WTC11 (cell line): Measurements from ENCODE around the gene NECTIN3. TPM values are rescaled to one million over a fixed set of nuclear protein-coding genes. Genes with fewer than 3 reads are reported as not detected.

Experiments used
- ATAC-seq: fragments of 200-7000 bp; cut with Tn5 transposase; 2 replicates; pipeline ENCODE4 v1.10.0; 2021; ENCODE audit warnings: mild to moderate bottlenecking, moderate library complexity
- CTCF ChIA-PET: fragments of 300-600 bp; sonication (Branson Sonifier 250); formaldehyde crosslinking; loops from one replicate; lab custom pipeline; 2021; ENCODE audit warnings: antibody characterized with exemption; lab: Charles Lee
- POLR2A ChIA-PET: fragments of 350-600 bp; sonication (Branson Sonifier 250); formaldehyde crosslinking; loops from one replicate; lab custom pipeline; 2021; ENCODE audit warnings: antibody characterized with exemption; lab: Charles Lee
- DNase-seq: peaks from one replicate; pipeline ENCODE4 v3.0.0; 2021; ENCODE audit warnings: low spot score
- H3K27ac Mint-ChIP-seq: 2 replicates; pipeline ENCODE4 v1.8.0; 2021; ENCODE audit warnings: mixed read lengths
- H3K27me3 Mint-ChIP-seq: 2 replicates; pipeline ENCODE4 v1.8.0; 2021; ENCODE audit warnings: low read depth, mild to moderate bottlenecking, moderate library complexity, mixed read lengths
- H3K36me3 Mint-ChIP-seq: 2 replicates; pipeline ENCODE4 v1.8.0; 2021; ENCODE audit warnings: mixed read lengths
- H3K4me1 Mint-ChIP-seq: 2 replicates; pipeline ENCODE4 v1.8.0; 2022; ENCODE audit warnings: mixed read lengths
- H3K4me3 Mint-ChIP-seq: 2 replicates; pipeline ENCODE4 v1.8.0; 2021; ENCODE audit warnings: mild to moderate bottlenecking, moderate library complexity, mixed read lengths
- H3K9me3 Mint-ChIP-seq: 2 replicates; pipeline ENCODE4 v1.8.0; 2021; ENCODE audit warnings: mixed read lengths
- CREM ChIP-seq: sonication (generic); formaldehyde crosslinking; IDR thresholded peaks from 2 replicates; pipeline ENCODE4 v1.8.1; 2022; ENCODE audit warnings: mild to moderate bottlenecking, missing genetic modification reagents, moderate library complexity
- EMX1 ChIP-seq: fragments of 250-450 bp; sonication (Bioruptor Pico); IDR thresholded peaks from 2 replicates; pipeline ENCODE4 v1.8.0; 2021; ENCODE audit warnings: mild to moderate bottlenecking
- HMGA2 ChIP-seq: fragments of 250-450 bp; sonication (Bioruptor Pico); IDR thresholded peaks from 2 replicates; pipeline ENCODE4 v1.4.0; 2021; ENCODE audit warnings: mild to moderate bottlenecking, moderate library complexity
- JUN ChIP-seq: sonication (generic); formaldehyde crosslinking; IDR thresholded peaks from 2 replicates; pipeline ENCODE4 v1.8.0; 2023; ENCODE audit warnings: mild to moderate bottlenecking, missing genetic modification reagents
- MXD4 ChIP-seq: fragments of 250-450 bp; sonication (Bioruptor Pico); IDR thresholded peaks from 2 replicates; pipeline ENCODE4 v1.8.0; 2021; ENCODE audit warnings: mild to moderate bottlenecking, moderate library complexity, borderline replicate concordance
- NR2C2 ChIP-seq: sonication (generic); formaldehyde crosslinking; IDR thresholded peaks from 2 replicates; pipeline ENCODE4 v1.8.0; 2022; ENCODE audit warnings: mild to moderate bottlenecking, missing genetic modification reagents
- PRRX2 ChIP-seq: fragments of 250-450 bp; sonication (Bioruptor Pico); IDR thresholded peaks from 2 replicates; pipeline ENCODE4 v1.8.0; 2021; ENCODE audit warnings: mild to moderate bottlenecking
- TP53 ChIP-seq: sonication (generic); formaldehyde crosslinking; IDR thresholded peaks from 2 replicates; pipeline ENCODE4 v1.8.1; 2023; ENCODE audit warnings: mild to moderate bottlenecking, missing genetic modification reagents
- ZNF121 ChIP-seq: sonication (generic); formaldehyde crosslinking; IDR thresholded peaks from 2 replicates; pipeline ENCODE4 v1.8.0; 2023; ENCODE audit warnings: missing genetic modification reagents
- ZNF263 ChIP-seq: sonication (generic); formaldehyde crosslinking; IDR thresholded peaks from 2 replicates; pipeline ENCODE4 v1.8.1; 2022; ENCODE audit warnings: low read depth, mild to moderate bottlenecking, moderate library complexity, missing genetic modification reagents
- ZNF423 ChIP-seq: fragments of 250-450 bp; sonication (Bioruptor Pico); IDR thresholded peaks from 2 replicates; pipeline ENCODE4 v2.1.2; 2022; ENCODE audit warnings: mild to moderate bottlenecking, moderate library complexity
- total RNA-seq: library from RNA; stranded (reverse); gene quantifications from 3 replicates; pipeline ENCODE4 v1.2.3, GENCODE V29; 2021
- TF ChIP-seq, protein P1 (sequence below): sonication (generic); formaldehyde crosslinking; IDR thresholded peaks from 2 replicates; pipeline ENCODE4 v1.8.1; 2022; ENCODE audit warnings: mild to moderate bottlenecking, moderate library complexity, missing genetic modification reagents
- TF ChIP-seq, protein P2 (sequence below): sonication (generic); formaldehyde crosslinking; IDR thresholded peaks from 2 replicates; pipeline ENCODE4 v1.8.1; 2022; ENCODE audit warnings: low read depth, mild to moderate bottlenecking, moderate library complexity, missing genetic modification reagents, borderline replicate concordance
- TF ChIP-seq, protein P3 (sequence below): sonication (generic); formaldehyde crosslinking; IDR thresholded peaks from 2 replicates; pipeline ENCODE4 v1.8.1; 2022; ENCODE audit warnings: mild to moderate bottlenecking, missing genetic modification reagents, moderate library complexity, borderline replicate concordance
- TF ChIP-seq, protein P4 (sequence below): fragments of 250-450 bp; sonication (Bioruptor Pico); IDR thresholded peaks from 2 replicates; pipeline ENCODE4 v1.9.0; 2021; ENCODE audit warnings: mild to moderate bottlenecking
- TF ChIP-seq, protein P5 (sequence below): fragments of 250-450 bp; sonication (Bioruptor Pico); IDR thresholded peaks from 2 replicates; pipeline ENCODE4 v2.1.2; 2022; ENCODE audit warnings: mild to moderate bottlenecking, moderate library complexity
- TF ChIP-seq, protein P6 (sequence below): sonication (generic); formaldehyde crosslinking; conservative IDR thresholded peaks from 2 replicates; pipeline ENCODE4 v1.8.1; 2023; ENCODE audit warnings: mild to moderate bottlenecking, low read depth, missing genetic modification reagents, moderate library complexity
- TF ChIP-seq, protein P7 (sequence below): sonication (generic); formaldehyde crosslinking; IDR thresholded peaks from 2 replicates; pipeline ENCODE4 v1.8.0; 2022; ENCODE audit warnings: mild to moderate bottlenecking, missing genetic modification reagents
- TF ChIP-seq, protein P8 (sequence below): sonication (generic); formaldehyde crosslinking; IDR thresholded peaks from 2 replicates; pipeline ENCODE4 v1.8.0; 2023; ENCODE audit warnings: mild to moderate bottlenecking, missing genetic modification reagents
- TF ChIP-seq, protein P9 (sequence below): sonication (generic); formaldehyde crosslinking; IDR thresholded peaks from 2 replicates; pipeline ENCODE4 v1.8.0; 2023; ENCODE audit warnings: missing genetic modification reagents, mild to moderate bottlenecking, borderline replicate concordance

Gene NECTIN3
- total RNA-seq, 1 experiment from 2014 or later: 24.8 TPM

DNA sequence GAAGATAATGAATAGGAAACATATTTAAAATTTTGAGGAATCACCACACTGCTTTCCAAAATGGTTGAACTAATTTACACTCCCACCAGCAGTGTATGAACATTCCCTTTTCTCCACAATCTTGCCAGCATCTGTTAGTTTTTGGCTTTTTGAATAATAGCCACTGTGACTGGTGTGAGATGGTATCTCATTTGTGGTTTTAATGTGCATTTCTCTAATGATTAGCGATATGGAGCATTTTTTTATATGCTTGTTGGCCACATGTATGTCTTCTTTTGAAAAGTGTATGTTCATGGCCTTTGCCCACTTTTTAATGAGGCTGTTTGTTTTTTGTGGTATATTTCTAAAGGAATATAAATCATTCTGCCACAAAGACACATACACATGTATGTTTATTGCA is 166.3 kb downstream of the NECTIN3 start:
- Mint-ChIP-seq H3K4me3 (no peak overlapping the region), H3K27me3 (no peaks in the 10 kb centered on the region), H3K9me3 (peaks cover 33% of the 10 kb centered on the region), H3K4me1 (no peaks in the 10 kb centered on the region), H3K27ac (no peak overlapping the region), H3K36me3 (no peaks in the 10 kb centered on the region; the same call in 1 of the 2 replicates)
- no peak for TF ChIP-seq JUN
- TF ChIP-seq, protein P1, sequence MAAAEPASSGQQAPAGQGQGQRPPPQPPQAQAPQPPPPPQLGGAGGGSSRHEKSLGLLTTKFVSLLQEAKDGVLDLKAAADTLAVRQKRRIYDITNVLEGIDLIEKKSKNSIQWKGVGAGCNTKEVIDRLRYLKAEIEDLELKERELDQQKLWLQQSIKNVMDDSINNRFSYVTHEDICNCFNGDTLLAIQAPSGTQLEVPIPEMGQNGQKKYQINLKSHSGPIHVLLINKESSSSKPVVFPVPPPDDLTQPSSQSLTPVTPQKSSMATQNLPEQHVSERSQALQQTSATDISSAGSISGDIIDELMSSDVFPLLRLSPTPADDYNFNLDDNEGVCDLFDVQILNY (CRISPR knock-in tag): no peak
- TF ChIP-seq TP53 (CRISPR knock-in tag): no peak
- TF ChIP-seq, protein P2, sequence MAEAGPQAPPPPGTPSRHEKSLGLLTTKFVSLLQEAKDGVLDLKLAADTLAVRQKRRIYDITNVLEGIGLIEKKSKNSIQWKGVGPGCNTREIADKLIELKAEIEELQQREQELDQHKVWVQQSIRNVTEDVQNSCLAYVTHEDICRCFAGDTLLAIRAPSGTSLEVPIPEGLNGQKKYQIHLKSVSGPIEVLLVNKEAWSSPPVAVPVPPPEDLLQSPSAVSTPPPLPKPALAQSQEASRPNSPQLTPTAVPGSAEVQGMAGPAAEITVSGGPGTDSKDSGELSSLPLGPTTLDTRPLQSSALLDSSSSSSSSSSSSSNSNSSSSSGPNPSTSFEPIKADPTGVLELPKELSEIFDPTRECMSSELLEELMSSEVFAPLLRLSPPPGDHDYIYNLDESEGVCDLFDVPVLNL: no peak
- no peak for TF ChIP-seq NR2C2 (CRISPR knock-in tag)
- TF ChIP-seq, protein P3, sequence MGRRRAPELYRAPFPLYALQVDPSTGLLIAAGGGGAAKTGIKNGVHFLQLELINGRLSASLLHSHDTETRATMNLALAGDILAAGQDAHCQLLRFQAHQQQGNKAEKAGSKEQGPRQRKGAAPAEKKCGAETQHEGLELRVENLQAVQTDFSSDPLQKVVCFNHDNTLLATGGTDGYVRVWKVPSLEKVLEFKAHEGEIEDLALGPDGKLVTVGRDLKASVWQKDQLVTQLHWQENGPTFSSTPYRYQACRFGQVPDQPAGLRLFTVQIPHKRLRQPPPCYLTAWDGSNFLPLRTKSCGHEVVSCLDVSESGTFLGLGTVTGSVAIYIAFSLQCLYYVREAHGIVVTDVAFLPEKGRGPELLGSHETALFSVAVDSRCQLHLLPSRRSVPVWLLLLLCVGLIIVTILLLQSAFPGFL: no peak
- TF ChIP-seq, protein P4, sequence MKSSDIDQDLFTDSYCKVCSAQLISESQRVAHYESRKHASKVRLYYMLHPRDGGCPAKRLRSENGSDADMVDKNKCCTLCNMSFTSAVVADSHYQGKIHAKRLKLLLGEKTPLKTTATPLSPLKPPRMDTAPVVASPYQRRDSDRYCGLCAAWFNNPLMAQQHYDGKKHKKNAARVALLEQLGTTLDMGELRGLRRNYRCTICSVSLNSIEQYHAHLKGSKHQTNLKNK: no peak
- no peak for TF ChIP-seq ZNF121 (CRISPR knock-in tag)
- TF ChIP-seq MXD4 (CRISPR knock-in tag): no peak
- TF ChIP-seq, protein P5, sequence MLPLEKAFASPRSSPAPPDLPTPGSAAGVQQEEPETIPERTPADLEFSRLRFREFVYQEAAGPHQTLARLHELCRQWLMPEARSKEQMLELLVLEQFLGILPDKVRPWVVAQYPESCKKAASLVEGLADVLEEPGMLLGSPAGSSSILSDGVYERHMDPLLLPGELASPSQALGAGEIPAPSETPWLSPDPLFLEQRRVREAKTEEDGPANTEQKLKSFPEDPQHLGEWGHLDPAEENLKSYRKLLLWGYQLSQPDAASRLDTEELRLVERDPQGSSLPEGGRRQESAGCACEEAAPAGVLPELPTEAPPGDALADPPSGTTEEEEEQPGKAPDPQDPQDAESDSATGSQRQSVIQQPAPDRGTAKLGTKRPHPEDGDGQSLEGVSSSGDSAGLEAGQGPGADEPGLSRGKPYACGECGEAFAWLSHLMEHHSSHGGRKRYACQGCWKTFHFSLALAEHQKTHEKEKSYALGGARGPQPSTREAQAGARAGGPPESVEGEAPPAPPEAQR (CRISPR knock-in tag): no peak
- DNase-seq: no peak
- no peak for ATAC-seq
- ChIA-PET CTCF (no interaction called here), POLR2A (no interaction called here)

DNA sequence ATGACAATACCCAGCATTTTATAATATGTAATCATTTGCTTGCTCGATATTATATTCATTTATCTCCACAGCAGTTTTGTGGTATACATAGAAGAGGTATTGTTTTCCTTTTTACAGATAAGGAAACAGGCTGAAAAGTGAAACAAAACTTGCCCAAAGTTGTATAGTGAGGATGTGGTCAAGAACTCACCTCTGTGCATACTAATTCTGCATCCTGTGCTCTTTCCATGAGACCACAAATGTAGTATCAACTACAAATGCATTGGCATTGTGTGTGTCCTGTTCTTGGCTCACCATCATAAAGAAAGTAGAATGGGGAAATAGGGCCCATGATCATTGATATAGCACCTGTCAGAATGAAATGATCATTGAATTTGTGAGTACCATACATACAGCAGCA is 167.3 kb downstream of the NECTIN3 start:
- Mint-ChIP-seq H3K27me3 (no peaks in the 10 kb centered on the region), H3K4me3 (no peak overlapping the region), H3K9me3 (peaks cover 34% of the 10 kb centered on the region), H3K27ac (no peak overlapping the region), H3K36me3 (no peaks in the 10 kb centered on the region; the same call in 1 of the 2 replicates), H3K4me1 (no peaks in the 10 kb centered on the region)
- ChIA-PET CTCF (no interaction called here), POLR2A (no interaction called here)
- ATAC-seq: no peak
- no peak for DNase-seq
- TF ChIP-seq, protein P6, sequence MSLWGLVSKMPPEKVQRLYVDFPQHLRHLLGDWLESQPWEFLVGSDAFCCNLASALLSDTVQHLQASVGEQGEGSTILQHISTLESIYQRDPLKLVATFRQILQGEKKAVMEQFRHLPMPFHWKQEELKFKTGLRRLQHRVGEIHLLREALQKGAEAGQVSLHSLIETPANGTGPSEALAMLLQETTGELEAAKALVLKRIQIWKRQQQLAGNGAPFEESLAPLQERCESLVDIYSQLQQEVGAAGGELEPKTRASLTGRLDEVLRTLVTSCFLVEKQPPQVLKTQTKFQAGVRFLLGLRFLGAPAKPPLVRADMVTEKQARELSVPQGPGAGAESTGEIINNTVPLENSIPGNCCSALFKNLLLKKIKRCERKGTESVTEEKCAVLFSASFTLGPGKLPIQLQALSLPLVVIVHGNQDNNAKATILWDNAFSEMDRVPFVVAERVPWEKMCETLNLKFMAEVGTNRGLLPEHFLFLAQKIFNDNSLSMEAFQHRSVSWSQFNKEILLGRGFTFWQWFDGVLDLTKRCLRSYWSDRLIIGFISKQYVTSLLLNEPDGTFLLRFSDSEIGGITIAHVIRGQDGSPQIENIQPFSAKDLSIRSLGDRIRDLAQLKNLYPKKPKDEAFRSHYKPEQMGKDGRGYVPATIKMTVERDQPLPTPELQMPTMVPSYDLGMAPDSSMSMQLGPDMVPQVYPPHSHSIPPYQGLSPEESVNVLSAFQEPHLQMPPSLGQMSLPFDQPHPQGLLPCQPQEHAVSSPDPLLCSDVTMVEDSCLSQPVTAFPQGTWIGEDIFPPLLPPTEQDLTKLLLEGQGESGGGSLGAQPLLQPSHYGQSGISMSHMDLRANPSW: no peak
- TF ChIP-seq, protein P7, sequence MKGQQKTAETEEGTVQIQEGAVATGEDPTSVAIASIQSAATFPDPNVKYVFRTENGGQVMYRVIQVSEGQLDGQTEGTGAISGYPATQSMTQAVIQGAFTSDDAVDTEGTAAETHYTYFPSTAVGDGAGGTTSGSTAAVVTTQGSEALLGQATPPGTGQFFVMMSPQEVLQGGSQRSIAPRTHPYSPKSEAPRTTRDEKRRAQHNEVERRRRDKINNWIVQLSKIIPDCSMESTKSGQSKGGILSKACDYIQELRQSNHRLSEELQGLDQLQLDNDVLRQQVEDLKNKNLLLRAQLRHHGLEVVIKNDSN (CRISPR knock-in tag): no peak
- TF ChIP-seq ZNF263 (CRISPR knock-in tag) (no peak), PRRX2 (no peak), EMX1 (CRISPR knock-in tag) (no peak), HMGA2 (CRISPR knock-in tag) (no peak), ZNF121 (CRISPR knock-in tag) (no peak), ZNF423 (CRISPR knock-in tag) (no peak), CREM (no peak), NR2C2 (CRISPR knock-in tag) (no peak)
- TF ChIP-seq, protein P8, sequence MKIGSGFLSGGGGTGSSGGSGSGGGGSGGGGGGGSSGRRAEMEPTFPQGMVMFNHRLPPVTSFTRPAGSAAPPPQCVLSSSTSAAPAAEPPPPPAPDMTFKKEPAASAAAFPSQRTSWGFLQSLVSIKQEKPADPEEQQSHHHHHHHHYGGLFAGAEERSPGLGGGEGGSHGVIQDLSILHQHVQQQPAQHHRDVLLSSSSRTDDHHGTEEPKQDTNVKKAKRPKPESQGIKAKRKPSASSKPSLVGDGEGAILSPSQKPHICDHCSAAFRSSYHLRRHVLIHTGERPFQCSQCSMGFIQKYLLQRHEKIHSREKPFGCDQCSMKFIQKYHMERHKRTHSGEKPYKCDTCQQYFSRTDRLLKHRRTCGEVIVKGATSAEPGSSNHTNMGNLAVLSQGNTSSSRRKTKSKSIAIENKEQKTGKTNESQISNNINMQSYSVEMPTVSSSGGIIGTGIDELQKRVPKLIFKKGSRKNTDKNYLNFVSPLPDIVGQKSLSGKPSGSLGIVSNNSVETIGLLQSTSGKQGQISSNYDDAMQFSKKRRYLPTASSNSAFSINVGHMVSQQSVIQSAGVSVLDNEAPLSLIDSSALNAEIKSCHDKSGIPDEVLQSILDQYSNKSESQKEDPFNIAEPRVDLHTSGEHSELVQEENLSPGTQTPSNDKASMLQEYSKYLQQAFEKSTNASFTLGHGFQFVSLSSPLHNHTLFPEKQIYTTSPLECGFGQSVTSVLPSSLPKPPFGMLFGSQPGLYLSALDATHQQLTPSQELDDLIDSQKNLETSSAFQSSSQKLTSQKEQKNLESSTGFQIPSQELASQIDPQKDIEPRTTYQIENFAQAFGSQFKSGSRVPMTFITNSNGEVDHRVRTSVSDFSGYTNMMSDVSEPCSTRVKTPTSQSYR (CRISPR knock-in tag): no peak
- TF ChIP-seq, protein P9, sequence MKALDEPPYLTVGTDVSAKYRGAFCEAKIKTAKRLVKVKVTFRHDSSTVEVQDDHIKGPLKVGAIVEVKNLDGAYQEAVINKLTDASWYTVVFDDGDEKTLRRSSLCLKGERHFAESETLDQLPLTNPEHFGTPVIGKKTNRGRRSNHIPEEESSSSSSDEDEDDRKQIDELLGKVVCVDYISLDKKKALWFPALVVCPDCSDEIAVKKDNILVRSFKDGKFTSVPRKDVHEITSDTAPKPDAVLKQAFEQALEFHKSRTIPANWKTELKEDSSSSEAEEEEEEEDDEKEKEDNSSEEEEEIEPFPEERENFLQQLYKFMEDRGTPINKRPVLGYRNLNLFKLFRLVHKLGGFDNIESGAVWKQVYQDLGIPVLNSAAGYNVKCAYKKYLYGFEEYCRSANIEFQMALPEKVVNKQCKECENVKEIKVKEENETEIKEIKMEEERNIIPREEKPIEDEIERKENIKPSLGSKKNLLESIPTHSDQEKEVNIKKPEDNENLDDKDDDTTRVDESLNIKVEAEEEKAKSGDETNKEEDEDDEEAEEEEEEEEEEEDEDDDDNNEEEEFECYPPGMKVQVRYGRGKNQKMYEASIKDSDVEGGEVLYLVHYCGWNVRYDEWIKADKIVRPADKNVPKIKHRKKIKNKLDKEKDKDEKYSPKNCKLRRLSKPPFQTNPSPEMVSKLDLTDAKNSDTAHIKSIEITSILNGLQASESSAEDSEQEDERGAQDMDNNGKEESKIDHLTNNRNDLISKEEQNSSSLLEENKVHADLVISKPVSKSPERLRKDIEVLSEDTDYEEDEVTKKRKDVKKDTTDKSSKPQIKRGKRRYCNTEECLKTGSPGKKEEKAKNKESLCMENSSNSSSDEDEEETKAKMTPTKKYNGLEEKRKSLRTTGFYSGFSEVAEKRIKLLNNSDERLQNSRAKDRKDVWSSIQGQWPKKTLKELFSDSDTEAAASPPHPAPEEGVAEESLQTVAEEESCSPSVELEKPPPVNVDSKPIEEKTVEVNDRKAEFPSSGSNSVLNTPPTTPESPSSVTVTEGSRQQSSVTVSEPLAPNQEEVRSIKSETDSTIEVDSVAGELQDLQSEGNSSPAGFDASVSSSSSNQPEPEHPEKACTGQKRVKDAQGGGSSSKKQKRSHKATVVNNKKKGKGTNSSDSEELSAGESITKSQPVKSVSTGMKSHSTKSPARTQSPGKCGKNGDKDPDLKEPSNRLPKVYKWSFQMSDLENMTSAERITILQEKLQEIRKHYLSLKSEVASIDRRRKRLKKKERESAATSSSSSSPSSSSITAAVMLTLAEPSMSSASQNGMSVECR (CRISPR knock-in tag): no peak
